K562 (cell line): Measurements from ENCODE around the gene DAAM1. TPM values are rescaled to one million over a fixed set of nuclear protein-coding genes. Genes with fewer than 3 reads are reported as not detected.

Experiments
- ASH1L ChIP-seq: fragments of 450-650 bp; IDR thresholded peaks from 2 replicates; pipeline ENCODE4 v1.6.1; 2018; ENCODE audit warnings: borderline replicate concordance, mild to moderate bottlenecking, low read depth; ENCODE audit not compliant: partially characterized antibody
- BRD9 ChIP-seq: fragments of 450-650 bp; IDR thresholded peaks from 2 replicates; pipeline ENCODE4 v1.6.1; 2018; ENCODE audit warnings: low read depth; ENCODE audit not compliant: partially characterized antibody
- CBFA2T2 ChIP-seq: fragments of 450-650 bp; conservative IDR thresholded peaks from 2 replicates; pipeline ENCODE4 v1.6.1; 2017; ENCODE audit warnings: mild to moderate bottlenecking
- CTBP1 ChIP-seq: fragments of 450-650 bp; IDR thresholded peaks from 2 replicates; pipeline ENCODE4 v1.6.1; 2016; ENCODE audit warnings: borderline replicate concordance
- DMBX1 ChIP-seq: fragments of 250-450 bp; sonication (Bioruptor Pico); IDR thresholded peaks from 2 replicates; pipeline ENCODE4 v1.8.0; 2022; ENCODE audit warnings: inconsistent platforms, mild to moderate bottlenecking, moderate library complexity, borderline replicate concordance
- ETV5 ChIP-seq: sonication (generic); formaldehyde crosslinking; IDR thresholded peaks from 2 replicates; pipeline ENCODE4 v1.4.0; 2020; ENCODE audit warnings: low read depth, mild to moderate bottlenecking, missing genetic modification reagents
- FOXO4 ChIP-seq: fragments of 450-650 bp; formaldehyde crosslinking; IDR thresholded peaks from 2 replicates; pipeline ENCODE4 v1.4.0; 2020; ENCODE audit warnings: mild to moderate bottlenecking, moderate library complexity
- GTF3C2 ChIP-seq: IDR thresholded peaks from 3 replicates; pipeline ENCODE4 v1.6.1; 2011; ENCODE audit warnings: borderline replicate concordance, mild to moderate bottlenecking, moderate library complexity; ENCODE audit not compliant: insufficient read length; ENCODE audit errors: extremely low read depth
- HCFC1 ChIP-seq: IDR thresholded peaks from 2 replicates; pipeline ENCODE4 v1.6.1; 2012; ENCODE audit warnings: low read depth, low read length, improper control_type of control experiment
- HDAC2 ChIP-seq: fragments of 450-650 bp; IDR thresholded peaks from 2 replicates; pipeline ENCODE4 v1.6.1; 2016; ENCODE audit warnings: mild to moderate bottlenecking
- HINFP ChIP-seq: fragments of 450-650 bp; conservative IDR thresholded peaks from 2 replicates; pipeline ENCODE4 v1.6.1; 2016; ENCODE audit warnings: missing genetic modification characterization, low read depth, mild to moderate bottlenecking, control low read depth, missing compliant biosample characterization
- HNRNPLL ChIP-seq: fragments of 200-400 bp; formaldehyde crosslinking; IDR thresholded peaks from 2 replicates; pipeline ENCODE4 v1.6.1; 2017; ENCODE audit warnings: low read length, low read depth, mild to moderate bottlenecking; ENCODE audit not compliant: poor library complexity, severe bottlenecking
- MEF2D ChIP-seq: conservative IDR thresholded peaks from 2 replicates; pipeline ENCODE4 v1.6.1; 2016; ENCODE audit warnings: low read depth, missing genetic modification characterization, missing compliant biosample characterization
- PRMT5 ChIP-seq: sonication (generic); formaldehyde crosslinking; IDR thresholded peaks from 2 replicates; pipeline ENCODE4 v1.5.0; 2020; ENCODE audit warnings: missing genetic modification reagents
- PTRF ChIP-seq: fragments of 450-650 bp; IDR thresholded peaks from 2 replicates; pipeline ENCODE4 v1.6.1; 2016; ENCODE audit warnings: mild to moderate bottlenecking, missing genetic modification characterization, missing compliant biosample characterization
- SETDB1 ChIP-seq: IDR thresholded peaks from one replicate; pipeline ENCODE4 v1.6.1; 2012; ENCODE audit warnings: low read length, control low read depth, inconsistent platforms
- SUPT5H ChIP-seq: fragments of 450-650 bp; IDR thresholded peaks from 2 replicates; pipeline ENCODE4 v1.6.1; 2016
- TBL1XR1 ChIP-seq, 2 experiments: IDR thresholded peaks; 2 replicates each; pipeline ENCODE4 v1.6.1; 2012; ENCODE audit warnings: improper control_type of control experiment in 2 of 2, low read length in 2 of 2, mild to moderate bottlenecking in 1 of 2
- TEAD1 ChIP-seq, 2 experiments: fragments of 450-650 bp in 1 of 2; sonication (generic) in 1 of 2; formaldehyde crosslinking; IDR thresholded peaks; 2 replicates each; pipeline versions ENCODE4 v1.4.0 to v1.8.0; 2020 to 2022; ENCODE audit warnings: mild to moderate bottlenecking in 2 of 2, missing genetic modification reagents in 1 of 2
- THRB ChIP-seq: fragments of 450-650 bp; formaldehyde crosslinking; conservative IDR thresholded peaks from 2 replicates; pipeline ENCODE4 v1.4.0; 2022; ENCODE audit warnings: mild to moderate bottlenecking, missing genetic modification characterization
- ZBED1 ChIP-seq: IDR thresholded peaks from 2 replicates; pipeline ENCODE4 v1.6.1; 2014
- ZNF778 ChIP-seq: fragments of 450-650 bp; formaldehyde crosslinking; IDR thresholded peaks from 2 replicates; pipeline ENCODE4 v1.4.0; 2020; ENCODE audit warnings: mild to moderate bottlenecking, moderate library complexity
- polyA plus RNA-seq, 8 experiments: library from polyadenylated mRNA; depleted of rRNA in 4 of 8; stranded (reverse) in 5 of 8; unstranded in 3 of 8; fragments of >200 nt; fragmentation: Nextera tagmentation in 2 of 8; fragmentation: Illumina TruSeq in 1 of 8; extraction: Ambion mirVana in 2 of 8; extraction: Trizol in 1 of 8; gene quantifications; 2 replicates each; pipeline versions ENCODE4 v1.2.1 to v1.2.3, GENCODE V29; 2011 to 2014; ENCODE audit warnings: inconsistent platforms in 1 of 8, missing spikeins in 1 of 8
- total RNA-seq, 7 experiments: library from RNA; depleted of rRNA in 6 of 7; stranded (reverse); fragments of >200 nt in 6 of 7; fragmentation: Illumina TruSeq in 2 of 7; extraction: Trizol in 2 of 7; gene quantifications; 2 replicates each; pipeline versions ENCODE4 v1.2.1 to v1.2.3, GENCODE V29; 2011 to 2021; ENCODE audit warnings: low replicate concordance in 1 of 7

Gene DAAM1
- total and polyA plus RNA-seq, 9 of the 15 experiments (the other 6 are each of a cell fraction or from before 2014, with no cell fraction given): 3.6 to 11.6 (median 6.7) TPM

- TF ChIP-seq THRB (CRISPR knock-in tag) (no peak), ASH1L (no peak), TEAD1 (CRISPR knock-in tag; IDR thresholded peaks at IDR 0.05) (no peak), HCFC1 (no peak), TBL1XR1 (IDR thresholded peaks at IDR 0.05; ENCODE audit: low read length in 2 of 2) (no peak), CTBP1 (peak; percentile 96), GTF3C2 (no peak), BRD9 (no peak), SETDB1 (no peak), MEF2D (tag) (no peak), HNRNPLL (peak; percentile 47), ZBED1 (no peak), PTRF (tag) (no peak), HINFP (tag) (no peak), FOXO4 (CRISPR knock-in tag) (no peak), ZNF778 (no peak), ETV5 (peak; percentile 64; the same call in 1 of the 2 replicates), DMBX1 (CRISPR knock-in tag) (0 out of 2 replicates have a peak, but pooled peaks have one; percentile 54), CBFA2T2 (peak; percentile 74), HDAC2 (no peak), SUPT5H (no peak), PRMT5 (CRISPR knock-in tag) (no peak)
These were observed 172.7 kb downstream of the DAAM1 start (continued) for GRCh38 chr14:59360923-59361794.
